ENCODE measurements around the gene WFS1. TPM values are rescaled to one million over a fixed set of nuclear protein-coding genes. Genes with fewer than 3 reads are reported as not detected.

WFS1 gene
- total and polyA plus RNA-seq, 2 of the 8 experiments (the other 6 are each of a cell fraction or from before 2014, with no cell fraction given) = 29.1 to 43.1 TPM

- TF ChIP-seq CHD7 (IDR thresholded peaks at IDR 0.05; ENCODE audit: insufficient replicate concordance, low read length) = no peak
- TF ChIP-seq RAD21 (IDR thresholded peaks at IDR 0.05 in 1 of 2, conservative IDR thresholded peaks at IDR 0.05 in 1 of 2; ENCODE audit: low read depth in 2 of 2, low read length in 2 of 2) = no peak
- TF ChIP-seq JUND (IDR thresholded peaks at IDR 0.05; ENCODE audit: low read length) = no peak
These were observed 27.7 kb downstream of the WFS1 start (continued) for GRCh38 chr4:6297266-6297815.
